Urinary bladder (tissue), 4 donors: Measurements from ENCODE around the gene NDFIP1. TPM values are rescaled to one million over a fixed set of nuclear protein-coding genes. Genes with fewer than 3 reads are reported as not detected.
"Not testable (repeated sequence)": the region's sequence is repeated elsewhere in the genome, so short reads cannot be mapped to it uniquely, and the experiment has no call there.

ENCODE experiments used
- DNase-seq: peaks from one replicate; pipeline ENCODE4 v3.0.0-alpha.2; 2015; ENCODE audit errors: extremely low spot score
- H3K27ac ChIP-seq: one replicate; pipeline ENCODE4 v1.5.1; 2013; ENCODE audit warnings: low read depth, mild to moderate bottlenecking, moderate library complexity
- H3K36me3 ChIP-seq: one replicate; pipeline ENCODE4 v1.6.1; 2013; ENCODE audit warnings: mild to moderate bottlenecking, moderate library complexity; ENCODE audit not compliant: insufficient read depth
- H3K4me1 ChIP-seq: one replicate; pipeline ENCODE4 v1.6.1; 2013; ENCODE audit warnings: mild to moderate bottlenecking, moderate library complexity; ENCODE audit not compliant: insufficient read depth
- H3K4me3 ChIP-seq: one replicate; pipeline ENCODE4 v1.5.1; 2013; ENCODE audit warnings: low read depth, low read length
- WGBS: extraction: QIAGEN DNeasy Blood & Tissue Kit; methylation state at CpG from one replicate; pipeline ENCODE4 v1.1.7; 2013; 5-methylcytosine and 5-hydroxymethylcytosine counted together
- polyA plus RNA-seq: library from polyadenylated mRNA; stranded (reverse); fragments of 200-250 nt; gene quantifications from one replicate; pipeline ENCODE4 v1.2.3, GENCODE V29; 2013
- total RNA-seq: library from RNA; depleted of rRNA; stranded (reverse); fragments of >200 nt; gene quantifications from one replicate; pipeline ENCODE4 v1.2.3, GENCODE V29; 2014
- donor health status: healthy with polysubstance abuse.
- donor health status: healthy.

The NDFIP1 gene
- total and polyA plus RNA-seq, 2 donors, result 86.2 to 88.2 TPM

GRCh38 chr5:142080248-142080647 is 28.3 kb upstream of the NDFIP1 start:
- Histone ChIP-seq H3K27ac (no peak overlapping the region), H3K36me3 (no peaks in the 10 kb centered on the region), H3K4me3 (no peak overlapping the region), H3K4me1 (no peaks in the 10 kb centered on the region)
- WGBS, result 83% methylated on average over 7 of the region's 7 CpGs
- no peak for DNase-seq

DNA sequence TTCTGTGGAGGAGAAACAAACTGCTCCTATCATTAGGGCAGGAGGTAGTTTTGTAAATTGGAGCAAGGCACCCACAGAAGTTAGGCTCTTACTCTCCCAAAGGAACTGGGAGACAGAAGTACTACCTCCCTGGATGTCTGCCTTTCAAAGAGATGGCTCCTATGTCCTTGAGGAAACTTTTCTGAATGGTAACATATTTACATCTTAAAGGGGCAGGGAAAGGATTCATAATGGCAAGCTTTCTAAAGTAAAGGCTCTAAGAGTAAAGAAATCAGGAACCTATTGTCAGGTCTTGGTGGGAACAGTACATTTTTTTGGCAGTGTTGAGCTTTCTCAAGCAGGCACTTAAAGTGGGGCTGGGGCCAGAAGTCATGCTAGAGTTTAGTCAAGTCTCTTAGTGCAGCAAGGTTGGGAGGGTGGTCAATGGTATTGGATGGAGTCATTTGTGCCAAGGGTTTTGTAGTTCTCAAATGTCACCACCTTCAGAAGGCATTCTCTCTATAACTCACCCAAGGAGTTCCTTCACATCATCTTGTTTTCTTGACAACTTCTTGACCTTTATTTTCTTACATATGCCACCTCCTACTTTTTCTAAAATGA is 26.3 kb upstream of the NDFIP1 start:
- H3K36me3 ChIP-seq, result no peaks in the 10 kb centered on the region

GRCh38 chr5:142086229-142086628 is 22.4 kb upstream of the NDFIP1 start:
- Histone ChIP-seq H3K36me3 (no peaks in the 10 kb centered on the region), H3K4me1 (no peaks in the 10 kb centered on the region), H3K27ac (no peak overlapping the region), H3K4me3 (no peak overlapping the region)
- no peak for DNase-seq

More for the DNA sequence above, 26.3 kb upstream of the NDFIP1 start:
- Histone ChIP-seq H3K27ac (no peak overlapping the region), H3K4me3 (no peak overlapping the region), H3K4me1 (no peaks in the 10 kb centered on the region)
- no peak for DNase-seq

- Histone ChIP-seq H3K4me3 (no peak overlapping the region), H3K27ac (no peak overlapping the region), H3K36me3 (no peaks in the 10 kb centered on the region), H3K4me1 (no peaks in the 10 kb centered on the region)
- 54% methylated on average over 2 of the region's 2 CpGs for WGBS
- no peak for DNase-seq
Measured at GRCh38 chr5:142086679-142087078, 21.9 kb upstream of the NDFIP1 start.

DNA sequence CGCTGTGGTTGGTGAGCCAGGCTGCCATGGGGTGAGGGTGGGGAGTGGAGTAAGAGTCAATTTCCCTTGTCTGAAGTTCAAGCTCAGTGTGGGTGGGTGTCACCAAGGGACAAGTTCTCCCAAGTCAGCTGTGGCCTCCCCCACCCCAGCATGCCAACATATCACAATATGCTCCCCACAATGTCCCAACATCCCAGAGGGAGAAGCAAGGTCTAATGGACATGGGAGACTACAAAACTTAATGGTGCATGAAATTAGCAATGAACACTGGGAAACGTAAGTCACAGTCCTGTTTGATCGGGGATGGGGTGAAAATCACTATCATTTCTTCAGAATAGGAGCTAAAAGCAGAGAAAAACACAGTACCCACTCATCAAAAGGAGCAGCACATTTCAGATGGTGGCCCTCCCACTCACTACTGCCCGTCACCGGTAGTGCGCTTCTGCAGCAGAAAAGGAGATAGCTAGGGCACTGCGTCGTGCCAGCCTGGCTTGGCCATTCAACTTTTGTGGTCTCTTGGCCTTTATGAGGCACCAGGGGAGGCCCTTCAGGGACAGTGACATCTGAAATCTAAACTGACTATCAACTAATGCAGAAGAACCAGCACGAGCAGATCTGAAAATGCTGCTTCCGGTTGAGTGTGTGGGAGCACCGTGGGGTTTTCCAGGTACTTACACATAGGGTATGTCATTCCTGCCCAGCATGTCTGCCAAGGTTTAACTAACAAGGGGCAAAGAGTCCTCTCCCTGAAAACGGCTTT is 20.5 kb upstream of the NDFIP1 start:
- Histone ChIP-seq H3K4me3 (no peak overlapping the region), H3K27ac (no peak overlapping the region), H3K36me3 (no peaks in the 10 kb centered on the region), H3K4me1 (no peaks in the 10 kb centered on the region)
- 89% methylated on average over 12 of the region's 12 CpGs for WGBS
- no peak for DNase-seq

DNA sequence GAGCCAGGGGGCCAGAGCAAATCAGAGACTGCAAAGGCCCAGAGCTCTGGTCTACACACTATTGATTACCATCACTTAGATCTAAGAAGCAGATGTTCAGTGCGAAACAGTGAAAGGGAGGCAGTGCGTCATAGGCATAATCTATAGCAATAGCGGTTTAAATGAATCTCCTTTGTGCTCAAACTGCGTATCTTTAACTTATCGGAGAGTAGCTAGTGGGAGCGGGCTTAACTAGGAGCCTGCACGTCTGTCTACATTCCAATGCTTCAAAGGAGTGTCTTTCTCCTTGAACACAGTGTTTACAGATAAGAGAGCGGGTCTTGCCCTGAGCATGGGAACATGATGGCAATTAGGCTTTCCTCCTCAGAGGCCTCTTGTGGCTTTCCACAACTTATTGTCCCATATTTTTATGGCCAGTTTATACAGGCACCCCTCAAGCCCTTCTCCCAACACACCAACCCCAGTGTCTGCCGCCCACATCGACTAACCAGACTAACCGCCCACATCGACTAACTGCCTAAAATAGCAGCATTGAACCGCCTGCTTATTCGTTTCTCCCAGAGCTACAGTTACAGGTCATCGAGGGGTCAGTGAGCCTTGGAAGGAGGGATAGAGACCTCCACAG is 19.6 kb upstream of the NDFIP1 start:
- not testable (repeated sequence) for H3K4me3 ChIP-seq, H3K36me3 ChIP-seq, H3K27ac ChIP-seq, H3K4me1 ChIP-seq, DNase-seq
- WGBS, result 56% methylated on average over 15 of the region's 15 CpGs

- 82% methylated on average over 1 of the region's 1 CpG for WGBS
- Histone ChIP-seq H3K4me1 (no peaks in the 10 kb centered on the region), H3K36me3 (no peaks in the 10 kb centered on the region), H3K27ac (no peak overlapping the region), H3K4me3 (no peak overlapping the region)
- DNase-seq, result no peak
Measured at GRCh38 chr5:142091012-142091411, 17.6 kb upstream of the NDFIP1 start.

DNA sequence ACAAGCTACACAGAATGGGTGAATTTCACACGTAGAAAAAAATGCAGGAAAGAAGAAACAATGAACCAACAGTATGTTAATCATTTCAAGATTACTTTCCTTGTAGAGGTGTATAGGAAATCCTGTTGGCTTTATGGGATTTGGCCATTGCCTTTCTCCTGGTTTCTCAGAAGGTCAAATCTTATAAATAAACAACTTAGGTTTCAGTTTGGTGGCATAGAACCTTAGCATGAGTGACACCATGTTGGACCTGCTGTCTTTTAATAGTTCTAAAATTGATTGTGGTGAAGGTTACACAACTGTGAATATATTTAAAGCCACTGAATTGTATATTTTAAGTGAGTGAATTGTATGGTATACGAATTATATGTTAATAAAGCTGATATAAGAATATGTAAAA is 16.7 kb upstream of the NDFIP1 start:
- Histone ChIP-seq H3K27ac (no peak overlapping the region), H3K4me3 (no peak overlapping the region), H3K4me1 (no peaks in the 10 kb centered on the region), H3K36me3 (no peaks in the 10 kb centered on the region)
- DNase-seq, result no peak
- WGBS, result 50% methylated on average over 2 of the region's 2 CpGs

DNA sequence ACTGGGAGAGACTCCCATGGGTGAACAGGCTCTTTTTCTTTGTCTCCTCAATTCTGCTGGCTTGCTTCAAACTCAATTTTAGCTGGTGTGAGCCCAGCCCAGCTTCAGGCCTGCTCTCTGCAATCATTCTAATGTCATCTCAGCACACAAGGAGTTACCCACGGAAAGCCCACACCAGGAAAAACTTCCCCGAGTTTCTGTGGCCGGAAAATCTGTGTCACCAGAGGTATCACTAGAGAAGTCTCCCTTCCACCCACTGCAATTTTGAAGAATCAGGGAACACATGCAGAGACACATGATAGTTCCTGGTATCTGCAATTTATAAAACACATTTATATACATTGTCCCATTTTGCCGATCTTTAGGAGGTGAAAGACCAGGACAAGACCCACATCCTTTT is 13.5 kb upstream of the NDFIP1 start:
- no peak overlapping the region for H3K27ac ChIP-seq
- no peaks in the 10 kb centered on the region for H3K36me3 ChIP-seq
- DNase-seq, result no peak
- WGBS, result 69% methylated on average over 4 of the region's 4 CpGs
- no peaks in the 10 kb centered on the region for H3K4me1 ChIP-seq
- no peak overlapping the region for H3K4me3 ChIP-seq

DNA sequence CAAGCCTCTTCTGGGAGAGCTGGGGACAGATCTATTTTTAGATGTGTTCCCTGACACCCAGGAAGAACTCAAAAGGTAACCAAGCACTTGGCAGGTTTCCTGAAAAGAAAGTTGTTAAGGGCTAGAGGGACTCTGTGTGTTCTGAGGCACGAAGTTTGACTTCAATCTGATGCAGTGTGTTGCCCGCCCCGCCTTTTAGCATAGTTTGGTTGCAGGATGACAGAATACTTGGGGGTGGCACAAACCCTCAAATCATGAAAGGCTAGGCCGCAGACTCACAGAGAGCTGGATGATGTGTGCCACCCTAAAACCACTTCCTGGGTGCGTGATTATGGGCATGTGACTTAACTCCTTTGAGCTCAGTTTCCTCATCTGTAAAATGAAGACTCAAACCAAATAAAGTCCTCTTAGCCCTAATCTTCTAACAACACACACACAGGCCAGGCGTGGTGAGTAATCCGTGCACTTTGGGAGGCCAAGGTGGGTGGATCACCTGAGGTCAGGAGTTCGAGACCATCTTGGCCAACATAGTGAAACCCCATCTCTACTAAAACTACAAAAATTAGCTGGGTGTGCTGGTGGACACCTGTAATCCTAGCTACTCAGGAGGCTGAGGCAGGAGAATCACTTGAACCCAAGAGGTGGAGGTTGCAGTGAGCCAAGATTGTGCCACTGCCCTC is 12.8 kb upstream of the NDFIP1 start:
- Histone ChIP-seq H3K4me1 (no peaks in the 10 kb centered on the region), H3K36me3 (no peaks in the 10 kb centered on the region), H3K27ac (no peak overlapping the region), H3K4me3 (no peak overlapping the region)
- DNase-seq, result no peak
- 89% methylated on average over 8 of the region's 8 CpGs for WGBS

DNA sequence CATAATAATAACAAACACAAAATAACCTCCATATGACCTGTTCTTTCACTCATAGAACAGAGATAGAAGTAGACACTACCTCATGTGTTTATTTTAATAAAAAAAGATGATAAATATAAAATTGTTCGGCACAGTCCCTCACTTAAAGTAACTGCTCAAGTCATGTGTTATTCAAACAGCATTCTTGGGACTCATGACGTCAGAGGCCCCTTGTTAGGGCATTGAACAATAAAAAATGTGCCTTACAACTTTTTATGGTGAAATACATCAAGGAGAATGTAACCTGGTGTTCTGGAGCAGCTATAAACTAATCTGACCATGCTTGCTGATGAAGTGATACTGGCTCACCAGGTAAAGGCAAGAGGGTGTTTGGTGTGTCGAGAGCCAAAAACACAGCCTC is 12.2 kb upstream of the NDFIP1 start:
- Histone ChIP-seq H3K4me3 (no peak overlapping the region), H3K4me1 (no peaks in the 10 kb centered on the region), H3K27ac (no peak overlapping the region), H3K36me3 (no peaks in the 10 kb centered on the region)
- WGBS, result 77% methylated on average over 3 of the region's 3 CpGs
- DNase-seq, result no peak

- Histone ChIP-seq H3K4me1 (no peaks in the 10 kb centered on the region), H3K27ac (no peak overlapping the region), H3K4me3 (no peak overlapping the region), H3K36me3 (no peaks in the 10 kb centered on the region)
- DNase-seq, result no peak
- 88% methylated on average over 9 of the region's 9 CpGs for WGBS
Measured at GRCh38 chr5:142097681-142098080, 10.9 kb upstream of the NDFIP1 start.

DNA sequence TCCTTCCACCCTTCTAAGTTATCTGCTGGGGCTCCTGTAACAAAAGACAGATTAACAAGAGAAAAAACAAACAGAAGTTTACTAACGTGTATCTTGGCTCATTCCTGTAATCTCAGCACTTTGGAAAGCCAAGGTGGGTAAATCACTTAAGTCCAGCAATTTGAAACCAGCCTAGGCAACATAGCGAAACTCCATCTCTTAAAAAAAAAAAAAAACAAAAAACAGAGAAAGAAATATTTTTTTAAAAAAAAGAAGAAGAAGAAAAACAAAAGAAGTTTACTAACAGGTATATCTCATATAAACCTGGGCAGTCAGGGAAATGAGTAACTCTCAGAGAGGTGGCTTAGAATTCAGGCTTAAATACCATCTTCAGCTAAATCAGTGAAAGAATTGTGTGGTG is 10.3 kb upstream of the NDFIP1 start:
- 90% methylated on average over 2 of the region's 2 CpGs for WGBS
- no peak for DNase-seq

GRCh38 chr5:142098931-142099330 is 9.6 kb upstream of the NDFIP1 start:
- no peaks in the 10 kb centered on the region for H3K36me3 ChIP-seq
- no peaks in the 10 kb centered on the region for H3K4me1 ChIP-seq
- no peak overlapping the region for H3K27ac ChIP-seq
- no peak overlapping the region for H3K4me3 ChIP-seq
- DNase-seq, result no peak

More for the DNA sequence above, 10.3 kb upstream of the NDFIP1 start:
- H3K4me1 ChIP-seq, result no peaks in the 10 kb centered on the region
- no peak overlapping the region for H3K27ac ChIP-seq
- H3K4me3 ChIP-seq, result no peak overlapping the region
- no peaks in the 10 kb centered on the region for H3K36me3 ChIP-seq
